ENCODE data around the gene CDH2.

- TF ChIP-seq CTCF (conservative IDR thresholded peaks at IDR 0.05 in 1 of 2, IDR thresholded peaks at IDR 0.05 in 1 of 2; ENCODE audit: low read depth in 1 of 2, low read length in 2 of 2) (no peak), EZH2 (IDR thresholded peaks at IDR 0.05; ENCODE audit: low read length, missing control alignments) (no peak)
Measured at GRCh38 chr18:28127228-28127627, 49.7 kb downstream of the CDH2 start.
